Posterior vena cava (tissue), 2 donors: ENCODE results near the gene SDCCAG8. TPM values are rescaled to one million over a fixed set of nuclear protein-coding genes. Genes with fewer than 3 reads are reported as not detected.
"Not testable (repeated sequence)": the region's sequence is repeated elsewhere in the genome, so short reads cannot be mapped to it uniquely, and the experiment has no call there.

Source experiments
- DNase-seq: peaks from one replicate; pipeline ENCODE4 v3.0.0-alpha.2; 2020; ENCODE audit warnings: low spot score
- intact Hi-C, 2 donors: fragments of 100-400 bp; cut with DNase I; formaldehyde crosslinking; loops; one replicate each; pipeline versions ENCODE4 v1.14.1 to v1.14.2; 2022 to 2023
- total RNA-seq, 2 donors: library from RNA; stranded (reverse); fragmentation: NEBNext Ultra II Directional; extraction: Animal tissue kit (Norgen Biotek cat#: 25700); gene quantifications; one replicate each; pipeline ENCODE4 v1.2.1, GENCODE V29; 2021
- donor health status: DM: yes; HTN: yes; CAD: no.
- donor health status: DM: yes; HTN: yes; CAD: no.

SDCCAG8 gene
- total RNA-seq, 2 donors from 2014 or later = 40.8 to 52.1 TPM

DNA sequence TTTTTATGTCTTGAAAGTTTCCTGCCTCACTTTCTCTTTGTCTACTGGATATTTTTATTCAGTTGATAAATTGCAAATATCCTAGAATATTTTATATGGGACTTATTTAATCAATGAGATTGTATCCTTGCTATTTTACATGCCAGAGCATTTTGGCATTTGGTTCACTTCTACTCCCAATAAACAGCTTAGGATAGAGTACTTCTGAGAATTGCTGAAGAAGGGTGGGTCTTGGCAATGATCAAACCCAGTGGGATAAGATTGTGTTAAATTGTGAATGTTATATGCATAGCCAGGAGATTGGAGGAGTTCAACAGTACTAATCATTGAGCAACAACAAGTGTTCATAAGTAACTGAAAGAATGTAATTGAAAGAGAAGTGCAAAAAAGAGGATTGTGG, 60.1 kb downstream of the SDCCAG8 start:
- no peak for DNase-seq
- intact Hi-C loops = loop anchor here in 1 of 2 donors (2.0 kb wide), 1 partner anchor 35 kb away; no protein-coding TSS in a partner anchor

DNA sequence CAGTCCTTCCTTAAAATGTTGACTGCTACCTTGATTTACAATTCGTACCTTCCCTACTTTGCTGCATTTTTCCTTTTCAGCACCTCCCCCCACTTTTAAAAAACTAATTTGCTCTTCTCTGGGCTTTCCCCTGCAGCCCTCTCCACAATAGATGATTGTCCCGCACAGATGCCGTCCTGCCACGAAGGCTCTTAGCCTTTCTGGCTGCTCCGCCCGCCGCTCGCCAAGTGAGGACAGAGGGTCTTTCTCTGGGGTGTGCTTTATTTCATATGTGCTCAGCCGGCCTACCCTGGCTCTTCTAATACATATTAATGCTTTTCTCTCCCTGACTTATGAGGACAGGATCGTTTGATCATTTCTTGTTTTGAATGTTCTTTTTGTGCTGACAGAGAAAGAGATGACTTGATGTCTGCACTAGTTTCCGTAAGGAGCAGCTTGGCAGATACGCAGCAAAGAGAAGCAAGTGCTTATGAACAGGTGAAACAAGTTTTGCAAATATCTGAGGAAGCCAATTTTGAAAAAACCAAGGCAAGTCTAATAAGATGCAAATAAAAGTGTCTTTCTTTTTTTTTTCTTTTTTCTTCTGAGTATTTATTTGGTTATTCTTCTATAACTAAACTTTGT, 60.6 kb downstream of the SDCCAG8 start:
- no peak for DNase-seq
- intact Hi-C loops = loop anchor here in 1 of 2 donors (2.0 kb wide), 1 partner anchor 34 kb away; no protein-coding TSS in a partner anchor

DNA sequence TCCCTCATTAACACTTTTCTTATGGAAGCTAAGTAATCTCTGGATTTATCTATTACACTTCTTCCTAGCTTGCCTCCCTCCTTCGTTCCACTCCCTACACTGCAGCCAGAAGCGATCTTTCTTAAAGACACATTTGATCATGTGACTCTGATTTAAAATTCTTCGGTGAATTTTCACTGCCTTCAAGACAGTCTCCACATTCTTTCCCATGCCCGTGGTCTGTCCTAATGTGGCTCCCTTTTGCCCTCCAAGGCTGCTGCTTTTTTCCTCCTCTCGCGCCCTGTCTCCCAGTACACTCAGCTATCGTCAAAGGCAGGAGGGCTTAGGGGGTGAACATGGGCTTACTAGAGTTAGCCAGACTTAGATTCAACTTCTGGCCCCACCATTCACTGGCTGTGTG, 64.4 kb downstream of the SDCCAG8 start:
- no peak for DNase-seq
- intact Hi-C loops = no loop called here

DNA sequence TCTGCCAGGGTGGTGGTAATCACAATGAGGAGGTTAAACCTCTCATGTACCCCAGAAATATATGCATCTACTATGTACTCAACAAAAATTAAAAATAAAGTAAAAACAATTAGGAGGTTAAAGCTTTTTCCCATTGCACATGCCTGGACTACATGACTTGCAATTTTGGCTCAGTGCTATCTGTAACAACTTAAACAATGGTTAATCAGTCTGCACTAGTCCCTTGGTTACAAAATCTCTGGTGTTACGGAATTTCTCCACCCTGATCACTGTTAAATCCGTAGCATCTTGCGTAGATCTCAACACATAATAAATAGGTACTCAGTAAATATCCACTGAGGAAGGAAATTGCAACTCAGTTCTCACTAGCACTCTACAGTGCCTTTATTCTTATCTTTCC, 66.5 kb downstream of the SDCCAG8 start:
- intact Hi-C loops = no loop called here
- no peak for DNase-seq

DNA sequence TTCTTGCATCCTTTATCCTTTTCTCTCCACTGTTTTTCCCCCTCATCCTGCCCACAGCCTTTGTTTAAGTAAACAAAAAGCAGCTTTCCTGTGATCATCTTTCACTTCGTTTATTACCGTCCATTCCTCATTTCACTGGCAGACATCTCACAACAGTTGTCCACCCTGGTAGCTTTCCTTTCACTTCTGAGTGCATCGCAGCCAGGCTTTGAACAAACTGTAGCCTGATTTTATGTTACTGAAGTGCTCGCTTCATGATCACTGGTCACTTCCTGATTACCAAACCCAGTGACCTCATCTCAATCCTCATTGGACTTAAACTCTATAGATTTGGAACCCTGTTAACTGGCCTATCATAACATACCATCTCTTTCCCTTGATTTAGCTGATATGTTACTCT, 67.7 kb downstream of the SDCCAG8 start:
- intact Hi-C loops = no loop called here
- no peak for DNase-seq

DNA sequence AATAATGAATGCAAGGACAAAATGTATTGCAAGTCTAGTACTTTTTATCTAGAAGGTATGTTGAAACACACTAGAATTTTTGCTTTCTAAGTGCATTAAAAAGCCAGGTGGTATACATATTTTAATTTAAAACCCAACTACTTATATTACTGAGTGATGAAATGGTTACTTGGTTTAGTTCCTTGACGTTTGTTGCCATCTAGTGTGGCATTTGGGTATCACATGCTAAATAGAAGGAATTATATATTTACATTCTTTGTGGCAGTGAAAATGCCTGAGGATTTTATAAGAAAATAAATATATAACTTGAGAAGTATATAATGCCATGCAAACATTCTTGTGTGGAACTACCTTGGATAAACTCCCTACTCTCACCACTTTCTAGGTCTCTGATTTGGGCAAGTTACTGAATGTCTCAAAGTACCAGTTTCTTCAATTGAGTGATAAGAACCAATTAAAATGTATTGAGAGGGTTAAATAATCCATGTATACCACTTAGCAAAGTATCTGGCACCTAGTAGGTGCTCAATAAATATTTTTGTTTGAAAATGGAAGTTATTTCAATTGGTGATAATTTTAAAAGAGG, 69.6 kb downstream of the SDCCAG8 start:
- DNase-seq = no peak
- intact Hi-C loops = no loop called here

DNA sequence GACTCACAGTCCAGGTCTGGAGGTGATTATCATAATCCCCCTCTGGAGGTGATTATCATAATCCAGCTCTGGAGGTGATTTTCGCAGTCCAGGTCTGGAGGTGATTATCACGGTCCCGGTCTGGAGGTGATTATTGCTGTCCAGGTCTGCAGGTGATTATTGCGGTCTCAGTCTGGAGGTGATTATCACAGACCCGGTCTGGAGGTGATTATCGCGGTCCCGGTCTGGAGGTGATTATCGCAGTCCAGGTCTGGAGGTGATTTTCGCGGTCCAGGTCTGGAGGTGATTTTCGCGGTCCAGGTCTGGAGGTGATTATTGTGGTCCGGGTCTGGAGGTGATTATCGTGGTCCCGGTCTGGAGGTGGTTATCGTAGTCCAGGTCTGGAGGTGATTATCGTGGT, 76.6 kb downstream of the SDCCAG8 start:
- DNase-seq = no peak
- intact Hi-C loops = no loop called here

DNA sequence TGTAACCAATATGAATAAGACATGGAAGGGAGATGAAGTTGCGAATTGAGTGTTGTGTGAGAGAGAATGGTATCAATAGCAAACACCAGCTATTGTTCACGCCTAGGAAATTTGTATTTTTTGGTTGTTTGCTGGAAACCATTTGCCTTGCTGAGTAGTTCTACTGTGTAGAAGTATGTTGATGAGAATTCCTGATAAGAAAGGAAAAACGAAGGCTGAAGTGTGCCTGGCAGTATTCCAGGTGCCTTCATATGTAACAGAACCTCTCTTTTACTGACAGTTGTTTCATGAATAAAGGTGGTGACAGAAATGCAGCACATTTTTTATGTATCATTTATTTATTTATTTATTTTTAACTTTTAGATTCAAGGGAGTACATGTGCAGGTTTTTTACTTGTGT, 79.5 kb downstream of the SDCCAG8 start:
- intact Hi-C loops = no loop called here
- DNase-seq = no peak

DNA sequence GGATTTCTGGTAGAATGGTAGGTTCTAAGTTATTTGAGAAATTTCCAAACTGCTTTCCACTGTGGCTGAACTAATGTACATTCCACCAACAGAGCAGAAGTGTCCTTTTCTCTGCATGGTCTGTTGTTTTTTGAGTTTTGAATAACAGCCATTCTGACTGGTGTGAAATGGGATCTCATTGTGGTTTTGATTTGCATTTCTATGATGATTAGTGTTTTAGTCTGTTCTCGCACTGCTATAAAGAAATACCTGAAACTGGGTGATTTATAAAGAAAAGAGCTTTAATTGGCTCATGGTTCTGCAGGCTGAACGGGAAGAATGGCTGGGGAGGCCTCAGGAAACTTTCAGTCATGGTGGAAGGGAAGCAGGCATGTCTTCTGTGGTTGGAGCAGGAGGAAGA, 80.3 kb downstream of the SDCCAG8 start:
- DNase-seq = no peak
- intact Hi-C loops = no loop called here

DNA sequence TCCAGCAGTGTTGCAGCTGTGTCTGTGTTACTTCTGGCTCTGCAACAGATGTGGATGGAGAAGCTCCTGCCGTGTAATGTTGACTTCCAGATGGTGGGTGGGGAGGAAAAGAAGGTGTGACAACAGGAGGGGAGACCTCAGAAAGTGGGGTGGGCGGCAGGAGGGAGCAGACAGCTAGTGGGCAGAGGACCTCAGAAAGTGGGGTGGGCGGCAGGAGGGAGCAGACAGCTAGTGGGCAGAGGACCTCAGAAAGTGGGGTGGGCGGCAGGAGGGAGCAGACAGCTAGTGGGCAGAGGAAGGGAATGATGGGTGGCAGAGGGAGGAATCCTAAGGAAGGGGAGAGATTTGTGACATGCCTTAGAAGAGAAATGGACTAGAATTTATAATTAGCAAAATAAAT, 83.0 kb downstream of the SDCCAG8 start:
- DNase-seq, intact Hi-C loops: not testable (repeated sequence)

DNA sequence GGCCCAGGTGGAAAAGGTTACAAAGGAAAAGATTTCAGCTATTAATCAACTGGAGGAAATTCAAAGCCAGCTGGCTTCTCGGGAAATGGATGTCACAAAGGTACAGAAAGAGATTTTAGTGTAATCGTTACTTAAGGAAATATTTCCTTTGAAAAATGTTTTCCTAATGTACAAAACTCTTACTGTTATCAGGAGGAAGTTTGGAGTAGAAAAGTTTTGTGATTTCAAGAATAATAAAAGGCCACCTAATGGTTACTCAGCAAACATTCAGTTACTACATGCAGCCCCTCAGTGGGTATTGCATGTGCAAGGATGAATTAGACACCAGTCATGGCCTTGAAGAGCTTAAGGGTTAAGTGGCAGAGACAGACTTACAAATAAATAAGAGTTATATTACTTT, 85.2 kb downstream of the SDCCAG8 start:
- intact Hi-C loops = loop anchor here in 1 of 2 donors (10.0 kb wide), 1 partner anchor 954 kb away; no protein-coding TSS in a partner anchor
- no peak for DNase-seq

DNA sequence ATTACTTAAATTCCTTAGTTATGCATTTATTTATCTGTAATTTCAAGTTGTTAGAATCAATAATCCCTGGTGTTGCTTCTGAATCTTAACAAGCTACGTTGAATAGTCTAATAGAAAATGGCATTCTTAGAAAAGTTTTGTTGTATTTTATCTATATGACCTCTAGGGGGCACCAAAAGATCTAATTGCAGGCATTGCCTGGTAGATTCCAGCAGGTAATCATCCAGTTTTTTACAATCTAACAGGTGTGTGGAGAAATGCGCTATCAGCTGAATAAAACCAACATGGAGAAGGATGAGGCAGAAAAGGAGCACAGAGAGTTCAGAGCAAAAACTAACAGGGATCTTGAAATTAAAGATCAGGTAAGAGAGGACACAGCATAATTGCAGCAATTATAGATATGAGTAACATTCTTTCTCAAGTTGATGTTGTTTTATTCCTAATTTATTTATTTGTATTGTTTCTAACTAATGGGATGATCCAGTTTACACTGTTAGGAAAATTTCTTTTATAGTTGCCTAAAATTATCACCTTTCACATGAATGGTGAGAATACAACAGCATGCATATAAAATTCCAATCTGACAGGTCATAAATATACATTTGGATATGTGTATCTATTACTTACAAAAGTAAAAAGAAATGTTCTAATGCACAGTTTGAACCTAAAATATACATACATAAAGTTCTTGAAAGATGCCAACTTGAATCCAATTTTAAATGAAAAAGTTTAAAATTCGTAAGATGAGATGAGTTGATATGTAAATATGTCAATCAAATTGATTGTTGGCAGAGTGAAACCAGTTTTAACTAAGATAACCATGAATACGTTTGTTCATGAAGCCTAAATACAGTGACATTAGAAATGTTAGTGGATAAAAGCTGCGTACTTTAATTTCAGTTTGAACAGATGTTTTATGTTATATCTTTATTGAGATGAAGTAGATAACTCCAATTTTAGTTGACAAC, 88.4 kb downstream of the SDCCAG8 start:
- no peak for DNase-seq
- intact Hi-C loops = loop anchor here in 1 of 2 donors (10.0 kb wide), 1 partner anchor 951 kb away; no protein-coding TSS in a partner anchor

DNA sequence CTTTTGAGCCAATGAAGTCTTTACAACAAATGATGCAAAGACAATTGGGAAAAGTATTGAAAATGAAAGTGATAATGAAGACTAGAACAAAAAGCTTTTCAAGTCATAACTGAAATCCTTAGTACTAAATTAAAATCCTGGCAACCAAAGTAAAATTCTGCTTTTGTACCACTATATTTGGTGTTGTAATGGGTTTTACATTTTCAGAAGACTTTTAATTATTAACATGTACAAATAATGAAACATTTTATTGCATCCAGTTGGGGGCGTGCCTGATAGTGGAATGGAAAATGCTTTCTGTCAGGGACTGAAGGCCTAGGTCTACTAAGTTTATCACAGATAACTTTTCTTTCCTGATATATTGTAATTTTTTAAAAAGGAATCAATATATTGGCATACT, 89.4 kb downstream of the SDCCAG8 start:
- DNase-seq = no peak
- intact Hi-C loops = loop anchor here in 1 of 2 donors (10.0 kb wide), 1 partner anchor 950 kb away; no protein-coding TSS in a partner anchor

DNA sequence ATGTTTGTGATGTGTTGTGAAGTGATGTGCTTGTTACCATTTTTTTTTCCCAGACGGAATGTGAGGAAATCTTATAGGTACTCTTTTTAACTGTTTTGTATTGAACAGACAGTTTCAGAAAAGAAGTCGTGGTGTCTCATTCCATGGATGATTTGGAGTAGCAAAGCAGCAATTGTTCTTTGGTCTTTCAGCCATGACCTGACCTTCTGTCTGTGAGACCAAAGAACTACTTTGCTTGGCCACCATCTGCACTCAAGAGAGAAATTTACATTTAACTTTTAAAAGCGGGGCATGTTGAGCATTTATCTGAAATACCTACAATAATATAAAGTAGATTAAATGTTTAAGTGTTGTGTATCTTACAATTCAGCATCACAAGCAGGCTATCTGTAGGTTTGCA, 90.2 kb downstream of the SDCCAG8 start:
- intact Hi-C loops = loop anchor here in 1 of 2 donors (10.0 kb wide), 1 partner anchor 949 kb away; no protein-coding TSS in a partner anchor
- DNase-seq = no peak

DNA sequence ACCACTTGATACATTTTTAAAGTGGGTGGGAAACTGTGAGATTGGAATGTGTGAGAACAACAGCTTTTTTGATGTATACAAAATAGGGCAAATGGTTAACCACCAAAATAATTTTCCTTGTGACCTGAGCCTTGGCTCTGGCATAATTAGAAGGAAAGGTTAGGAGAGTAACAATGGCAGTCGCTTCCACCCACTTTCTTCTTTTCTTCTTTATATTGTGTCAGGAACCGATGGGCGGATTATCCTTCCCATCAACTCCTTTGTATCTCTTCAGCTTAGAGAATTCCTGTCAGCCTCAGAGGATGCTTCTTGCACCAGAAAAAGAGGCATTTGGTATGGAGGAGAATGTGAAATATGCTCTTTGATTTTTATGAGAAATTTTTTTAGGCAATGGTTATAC, 90.6 kb downstream of the SDCCAG8 start:
- DNase-seq = no peak
- intact Hi-C loops = loop anchor here in 1 of 2 donors (10.0 kb wide), 1 partner anchor 948 kb away; no protein-coding TSS in a partner anchor

DNA sequence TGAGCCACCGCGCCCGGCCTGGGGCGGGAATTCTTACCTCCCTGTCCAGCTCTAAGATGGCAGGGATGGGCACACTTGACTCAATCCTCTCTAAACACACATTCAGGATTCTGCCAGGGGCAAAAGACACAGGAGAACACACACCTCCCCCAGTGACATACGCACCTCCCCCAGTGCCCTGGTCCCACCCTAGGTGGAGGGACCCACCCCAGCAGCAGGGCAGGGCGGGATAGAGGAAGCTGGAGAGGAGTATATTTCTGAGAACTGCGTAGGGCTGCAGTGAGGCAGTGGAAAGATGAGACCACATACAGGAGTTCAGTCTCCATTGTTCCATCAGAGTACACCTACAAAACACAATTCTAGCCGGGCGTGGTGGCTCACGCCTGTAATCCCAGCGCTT, 92.5 kb downstream of the SDCCAG8 start:
- intact Hi-C loops = loop anchor here in 1 of 2 donors (10.0 kb wide), 1 partner anchor 946 kb away; no protein-coding TSS in a partner anchor
- no peak for DNase-seq

DNA sequence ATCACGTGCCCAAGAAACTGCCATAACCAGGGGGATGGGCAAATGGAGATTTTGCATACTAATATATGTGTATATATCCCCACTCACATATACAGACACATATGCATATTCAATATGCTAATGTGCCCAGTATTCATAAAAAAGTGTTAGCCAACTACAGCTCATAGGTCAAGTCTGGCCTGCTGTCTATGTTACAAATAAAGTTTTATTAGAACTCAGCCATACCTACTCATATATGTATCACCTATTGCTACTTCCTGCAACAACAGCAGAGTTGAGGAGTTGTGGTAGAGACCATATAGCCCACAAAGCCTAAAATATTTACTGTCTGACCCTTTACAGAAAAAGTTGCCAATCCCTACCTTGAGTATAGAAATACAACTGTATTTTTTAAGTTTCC, 93.3 kb downstream of the SDCCAG8 start:
- DNase-seq = no peak
- intact Hi-C loops = loop anchor here in 1 of 2 donors (10.0 kb wide), 1 partner anchor 946 kb away; no protein-coding TSS in a partner anchor

DNA sequence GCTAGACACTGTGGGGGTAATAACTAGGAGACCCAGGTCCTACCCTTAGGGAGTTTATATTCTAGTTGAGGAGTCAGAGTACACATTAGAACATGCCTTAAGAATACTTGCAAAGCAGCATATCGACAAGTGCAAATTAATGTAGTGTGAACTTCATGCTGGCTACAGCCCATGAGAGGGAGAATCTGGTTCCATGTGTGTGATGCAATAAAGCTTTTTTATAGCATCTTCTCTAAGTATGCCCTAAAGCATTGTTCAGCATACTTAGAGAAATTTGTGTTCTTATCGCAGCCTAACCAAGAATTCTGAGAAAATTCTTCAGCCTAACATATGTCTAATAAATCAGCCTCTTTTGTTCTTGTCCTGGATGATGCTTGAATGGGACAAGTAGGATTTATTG, 95.5 kb downstream of the SDCCAG8 start:
- intact Hi-C loops = loop anchor here in 1 of 2 donors (2.0 to 10.0 kb wide), 2 partner anchors 35 to 933 kb away; no protein-coding TSS in a partner anchor
- DNase-seq = no peak

DNA sequence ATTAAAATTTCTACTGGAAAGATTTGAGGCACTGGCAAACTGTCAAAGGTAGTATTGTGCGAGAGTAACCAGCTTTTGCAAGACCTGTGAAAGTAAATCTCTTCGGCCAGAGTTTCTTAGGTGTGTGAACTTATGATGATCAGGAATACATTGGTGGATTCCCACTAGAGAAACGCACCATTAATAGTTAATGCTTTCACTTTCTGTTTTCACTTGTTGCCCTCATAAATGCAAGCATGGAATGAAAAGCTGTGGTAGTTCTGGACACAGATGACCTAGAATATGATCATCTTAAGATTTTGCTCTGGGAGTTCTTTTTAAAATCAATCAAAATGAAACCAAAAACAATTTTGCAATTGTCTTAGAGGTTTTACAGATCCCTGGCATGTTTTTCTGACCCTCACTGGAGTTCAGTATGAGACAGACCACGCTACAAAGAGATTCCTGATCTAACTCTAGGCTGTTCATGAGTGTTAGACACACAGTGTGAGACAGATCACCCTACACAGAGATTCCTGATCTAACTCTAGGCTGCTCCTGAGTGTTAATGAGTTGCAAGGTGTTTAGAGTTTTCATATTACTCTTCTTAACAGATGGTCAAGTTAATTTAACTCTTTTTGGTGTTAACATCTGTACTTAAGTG, 98.8 kb downstream of the SDCCAG8 start:
- intact Hi-C loops = loop anchor here in 1 of 2 donors (10.0 kb wide), 1 partner anchor 930 kb away; no protein-coding TSS in a partner anchor
- DNase-seq = no peak
